HUES48 (cell line): ENCODE measurements around the gene PAX9.
A peak's percentile ranks its signal among the peaks of the same experiment; 100 is the strongest.

Experiments used
- H3K27ac ChIP-seq: one replicate; pipeline ENCODE4 v1.7.0; 2013; ENCODE audit warnings: low read depth, low read length, inconsistent platforms
- H3K27me3 ChIP-seq: 2 replicates; pipeline ENCODE4 v1.6.1; 2013; ENCODE audit warnings: mild to moderate bottlenecking, low read length; ENCODE audit not compliant: control insufficient read depth, insufficient read depth
- H3K36me3 ChIP-seq: 2 replicates; pipeline ENCODE4 v1.6.1; 2013; ENCODE audit warnings: low read length; ENCODE audit not compliant: control insufficient read depth, insufficient read depth
- H3K4me1 ChIP-seq: 2 replicates; pipeline ENCODE4 v1.6.1; 2013; ENCODE audit warnings: mild to moderate bottlenecking, low read length; ENCODE audit not compliant: control insufficient read depth, insufficient read depth
- H3K4me3 ChIP-seq: 2 replicates; pipeline ENCODE4 v1.5.1; 2013; ENCODE audit warnings: mild to moderate bottlenecking, low read depth, low read length
- H3K9ac ChIP-seq: 2 replicates; pipeline ENCODE4 v1.6.1; 2013; ENCODE audit warnings: mild to moderate bottlenecking, low read depth, low read length, moderate library complexity
- H3K9me3 ChIP-seq: 2 replicates; pipeline ENCODE4 v1.6.1; 2013; ENCODE audit warnings: low read length; ENCODE audit not compliant: control insufficient read depth, insufficient read depth

PAX9 gene

GRCh38 chr14:36647417-36647823 is 14.2 kb upstream of the PAX9 start:
- peak overlapping the region; percentile 57 for H3K4me3 ChIP-seq
- H3K36me3 ChIP-seq: no peaks in the 10 kb centered on the region
- H3K27me3 ChIP-seq: peaks cover 100% of the 10 kb centered on the region
- H3K27ac ChIP-seq: no peak overlapping the region
- no peak overlapping the region for H3K9ac ChIP-seq
- H3K9me3 ChIP-seq: no peaks in the 10 kb centered on the region
- H3K4me1 ChIP-seq: 0 out of 2 replicates have a peak, but pooled peaks cover 6% of the 10 kb centered on the region

- Histone ChIP-seq H3K4me1 (0 out of 2 replicates have a peak, but pooled peaks cover 6% of the 10 kb centered on the region), H3K27ac (no peak overlapping the region), H3K36me3 (no peaks in the 10 kb centered on the region), H3K9me3 (no peaks in the 10 kb centered on the region), H3K4me3 (peak overlapping the region; percentile 57), H3K27me3 (peaks cover 100% of the 10 kb centered on the region), H3K9ac (no peak overlapping the region)
Observed at GRCh38 chr14:36647824-36648753, 13.6 kb upstream of the PAX9 start.

GRCh38 chr14:36649872-36650650 is 11.6 kb upstream of the PAX9 start:
- Histone ChIP-seq H3K27me3 (peaks cover 100% of the 10 kb centered on the region), H3K9me3 (no peaks in the 10 kb centered on the region), H3K4me1 (0 out of 2 replicates have a peak, but pooled peaks cover 6% of the 10 kb centered on the region), H3K9ac (no peak overlapping the region), H3K4me3 (no peak overlapping the region), H3K36me3 (no peaks in the 10 kb centered on the region), H3K27ac (no peak overlapping the region)

GRCh38 chr14:36652542-36653201 is 9.0 kb upstream of the PAX9 start:
- no peaks in the 10 kb centered on the region for H3K9me3 ChIP-seq
- H3K27ac ChIP-seq: no peak overlapping the region
- no peak overlapping the region for H3K9ac ChIP-seq
- peaks cover 100% of the 10 kb centered on the region for H3K27me3 ChIP-seq
- H3K4me1 ChIP-seq: 0 out of 2 replicates have a peak, but pooled peaks cover 6% of the 10 kb centered on the region
- H3K4me3 ChIP-seq: no peak overlapping the region
- H3K36me3 ChIP-seq: no peaks in the 10 kb centered on the region

- H3K36me3 ChIP-seq: no peaks in the 10 kb centered on the region
- H3K27me3 ChIP-seq: peaks cover 100% of the 10 kb centered on the region
- no peak overlapping the region for H3K27ac ChIP-seq
- peaks cover 3% of the 10 kb centered on the region; the same call in 1 of the 2 replicates for H3K4me1 ChIP-seq
- H3K9me3 ChIP-seq: no peaks in the 10 kb centered on the region
- no peak overlapping the region for H3K9ac ChIP-seq
- H3K4me3 ChIP-seq: no peak overlapping the region
Observed at GRCh38 chr14:36653413-36653812, 8.2 kb upstream of the PAX9 start.

GRCh38 chr14:36653962-36654793 is 7.5 kb upstream of the PAX9 start:
- no peak overlapping the region for H3K9ac ChIP-seq
- H3K27me3 ChIP-seq: peaks cover 100% of the 10 kb centered on the region
- no peaks in the 10 kb centered on the region for H3K36me3 ChIP-seq
- no peak overlapping the region for H3K4me3 ChIP-seq
- H3K4me1 ChIP-seq: no peaks in the 10 kb centered on the region; the same call in 1 of the 2 replicates
- no peak overlapping the region for H3K27ac ChIP-seq
- H3K9me3 ChIP-seq: no peaks in the 10 kb centered on the region

GRCh38 chr14:36654794-36655381 is 6.8 kb upstream of the PAX9 start:
- Histone ChIP-seq H3K9ac (no peak overlapping the region), H3K27me3 (peaks cover 100% of the 10 kb centered on the region), H3K9me3 (no peaks in the 10 kb centered on the region)

GRCh38 chr14:36655571-36655962 is 6.1 kb upstream of the PAX9 start:
- Histone ChIP-seq H3K4me1 (no peaks in the 10 kb centered on the region; the same call in 1 of the 2 replicates), H3K4me3 (no peak overlapping the region), H3K27ac (no peak overlapping the region), H3K27me3 (peaks cover 100% of the 10 kb centered on the region), H3K36me3 (no peaks in the 10 kb centered on the region), H3K9ac (no peak overlapping the region), H3K9me3 (no peaks in the 10 kb centered on the region)

More at GRCh38 chr14:36654794-36655381, 6.8 kb upstream of the PAX9 start:
- no peaks in the 10 kb centered on the region for H3K36me3 ChIP-seq
- H3K27ac ChIP-seq: no peak overlapping the region
- no peaks in the 10 kb centered on the region; the same call in 1 of the 2 replicates for H3K4me1 ChIP-seq
- no peak overlapping the region for H3K4me3 ChIP-seq

GRCh38 chr14:36655963-36656686 is 5.5 kb upstream of the PAX9 start:
- H3K4me3 ChIP-seq: peak overlapping the region; percentile 38; the same call in 1 of the 2 replicates
- H3K36me3 ChIP-seq: no peaks in the 10 kb centered on the region
- H3K4me1 ChIP-seq: no peaks in the 10 kb centered on the region; the same call in 1 of the 2 replicates
- H3K27me3 ChIP-seq: peaks cover 100% of the 10 kb centered on the region
- no peak overlapping the region for H3K9ac ChIP-seq
- no peaks in the 10 kb centered on the region for H3K9me3 ChIP-seq
- no peak overlapping the region for H3K27ac ChIP-seq
